ENCODE results near the gene CREB3L1. TPM values are rescaled to one million over a fixed set of nuclear protein-coding genes. Genes with fewer than 3 reads are reported as not detected.

CREB3L1 gene
- total RNA-seq, 1 experiment from 2014 or later, result not detected

GRCh38 chr11:46359953-46360352 is 82.5 kb downstream of the CREB3L1 start:
- ChIA-PET POLR2A (interaction anchor here (2.0 kb wide), 1 partner anchor 11 kb away, joined by 6 read pairs; no protein-coding TSS in a partner anchor), CTCF (interaction anchor here (0.6 to 3.1 kb wide), 5 partner anchors 8 to 92 kb away, joined by 3 to 23 read pairs (median 4); no protein-coding TSS in a partner anchor)
- no peaks in the 10 kb centered on the region for H3K36me3 Mint-ChIP-seq (ENCODE audit: insufficient read depth, unreplicated experiment)
- no peaks in the 10 kb centered on the region for H3K27me3 Mint-ChIP-seq (ENCODE audit: insufficient read depth, unreplicated experiment)
- H3K4me3 Mint-ChIP-seq (ENCODE audit: unreplicated experiment), result no peak overlapping the region
- TF ChIP-seq, protein P1, sequence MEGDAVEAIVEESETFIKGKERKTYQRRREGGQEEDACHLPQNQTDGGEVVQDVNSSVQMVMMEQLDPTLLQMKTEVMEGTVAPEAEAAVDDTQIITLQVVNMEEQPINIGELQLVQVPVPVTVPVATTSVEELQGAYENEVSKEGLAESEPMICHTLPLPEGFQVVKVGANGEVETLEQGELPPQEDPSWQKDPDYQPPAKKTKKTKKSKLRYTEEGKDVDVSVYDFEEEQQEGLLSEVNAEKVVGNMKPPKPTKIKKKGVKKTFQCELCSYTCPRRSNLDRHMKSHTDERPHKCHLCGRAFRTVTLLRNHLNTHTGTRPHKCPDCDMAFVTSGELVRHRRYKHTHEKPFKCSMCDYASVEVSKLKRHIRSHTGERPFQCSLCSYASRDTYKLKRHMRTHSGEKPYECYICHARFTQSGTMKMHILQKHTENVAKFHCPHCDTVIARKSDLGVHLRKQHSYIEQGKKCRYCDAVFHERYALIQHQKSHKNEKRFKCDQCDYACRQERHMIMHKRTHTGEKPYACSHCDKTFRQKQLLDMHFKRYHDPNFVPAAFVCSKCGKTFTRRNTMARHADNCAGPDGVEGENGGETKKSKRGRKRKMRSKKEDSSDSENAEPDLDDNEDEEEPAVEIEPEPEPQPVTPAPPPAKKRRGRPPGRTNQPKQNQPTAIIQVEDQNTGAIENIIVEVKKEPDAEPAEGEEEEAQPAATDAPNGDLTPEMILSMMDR (IDR thresholded peaks at IDR 0.05; ENCODE audit: unreplicated experiment), result no peak
- H3K9me3 Mint-ChIP-seq (ENCODE audit: unreplicated experiment), result no peaks in the 10 kb centered on the region
- H3K27ac Mint-ChIP-seq (ENCODE audit: low read depth, unreplicated experiment), result no peak overlapping the region
- no peak for DNase-seq (ENCODE audit: unreplicated experiment)
- intact Hi-C loops (cut with micrococcal nuclease), result no loop called here
- no TSS peak for BruUV-seq (replicated peaks)
- peaks cover 29% of the 10 kb centered on the region for H3K4me1 Mint-ChIP-seq (ENCODE audit: insufficient read depth, unreplicated experiment)

DNA sequence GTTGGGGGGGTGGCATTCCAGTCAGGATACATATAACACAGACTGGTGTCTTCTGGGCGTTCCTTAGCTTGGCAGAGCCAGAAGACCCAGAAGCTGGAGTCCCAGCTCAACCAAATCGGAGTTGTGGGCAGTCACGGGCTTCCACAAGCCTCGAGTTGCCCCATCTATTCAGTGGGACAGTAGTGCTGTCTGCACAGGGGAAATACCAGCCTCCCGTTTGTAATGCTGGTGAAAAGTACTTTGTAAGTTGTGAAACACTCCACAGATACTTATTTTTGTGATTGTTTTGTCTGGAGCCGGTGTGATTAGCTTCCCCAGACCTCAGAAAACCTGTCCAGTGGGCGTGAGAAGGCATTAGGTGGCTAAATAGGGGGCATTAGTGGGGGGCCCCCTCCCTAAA is 83.4 kb downstream of the CREB3L1 start:
- Mint-ChIP-seq H3K4me3 (ENCODE audit: unreplicated experiment) (no peak overlapping the region), H3K9me3 (ENCODE audit: unreplicated experiment) (no peaks in the 10 kb centered on the region), H3K4me1 (ENCODE audit: insufficient read depth, unreplicated experiment) (peaks cover 29% of the 10 kb centered on the region), H3K27me3 (ENCODE audit: insufficient read depth, unreplicated experiment) (no peaks in the 10 kb centered on the region), H3K27ac (ENCODE audit: low read depth, unreplicated experiment) (no peak overlapping the region), H3K36me3 (ENCODE audit: insufficient read depth, unreplicated experiment) (no peaks in the 10 kb centered on the region)
- intact Hi-C loops (cut with micrococcal nuclease), result no loop called here
- ChIA-PET CTCF (interaction anchor here (0.5 to 3.1 kb wide), 5 partner anchors 9 to 430 kb away, joined by 3 to 23 read pairs (median 3); no protein-coding TSS in a partner anchor), POLR2A (interaction anchor here (0.6 to 1.0 kb wide), 2 partner anchors 26 to 118 kb away, joined by 3 read pairs; no protein-coding TSS in a partner anchor)
- TF ChIP-seq, protein P1 (IDR thresholded peaks at IDR 0.05; ENCODE audit: unreplicated experiment), result no peak
- BruUV-seq (replicated peaks), result no TSS peak
- no peak for DNase-seq (ENCODE audit: unreplicated experiment)

GRCh38 chr11:46361283-46362155 is 84.1 kb downstream of the CREB3L1 start:
- no peaks in the 10 kb centered on the region for H3K36me3 Mint-ChIP-seq (ENCODE audit: insufficient read depth, unreplicated experiment)
- H3K27me3 Mint-ChIP-seq (ENCODE audit: insufficient read depth, unreplicated experiment), result no peaks in the 10 kb centered on the region
- CTCF ChIA-PET, result interaction anchor here (0.6 to 3.1 kb wide), 5 partner anchors 10 to 58 kb away, joined by 3 to 23 read pairs (median 3); no protein-coding TSS in a partner anchor
- H3K27ac Mint-ChIP-seq (ENCODE audit: low read depth, unreplicated experiment), result no peak overlapping the region
- POLR2A ChIA-PET, result interaction anchor here (0.6 to 1.0 kb wide), 2 partner anchors 25 to 118 kb away, joined by 3 read pairs; no protein-coding TSS in a partner anchor
- H3K9me3 Mint-ChIP-seq (ENCODE audit: unreplicated experiment), result no peaks in the 10 kb centered on the region
- H3K4me3 Mint-ChIP-seq (ENCODE audit: unreplicated experiment), result no peak overlapping the region
- TF ChIP-seq, protein P1 (IDR thresholded peaks at IDR 0.05; ENCODE audit: unreplicated experiment), result no peak
- intact Hi-C loops (cut with micrococcal nuclease), result no loop called here
- DNase-seq (ENCODE audit: unreplicated experiment), result no peak
- BruUV-seq (replicated peaks), result no TSS peak
- peaks cover 24% of the 10 kb centered on the region for H3K4me1 Mint-ChIP-seq (ENCODE audit: insufficient read depth, unreplicated experiment)

Data from MCF 10A (cell line).